HepG2 (cell line): Measurements from ENCODE around the gene ESRRB. TPM values are rescaled to one million over a fixed set of nuclear protein-coding genes. Genes with fewer than 3 reads are reported as not detected.

Source experiments
- ATAC-seq: fragments of 200-7000 bp; cut with Tn5 transposase; 3 replicates; pipeline ENCODE4 v1.9.1; 2020; ENCODE audit warnings: mild to moderate bottlenecking, moderate library complexity
- BruUV-seq: library from RNA; stranded (reverse); fragments of 400-500 nt; replicated peaks from 2 replicates; lab custom pipeline; 2021; lab: Mats Ljungman, UMichigan
- CTCF ChIA-PET: fragments of 300-600 bp; formaldehyde crosslinking; extraction: SDS; loops from one replicate; lab custom pipeline; 2021; ENCODE audit warnings: low total read pairs, inconsistent platforms, low intra/inter-chr PET ratio; lab: Yijun Ruan, JAX
- POLR2A ChIA-PET: fragments of 350-600 bp; sonication (Branson Sonifier 250); formaldehyde crosslinking; loops from one replicate; lab custom pipeline; 2020; ENCODE audit warnings: antibody characterized with exemption, inconsistent platforms; lab: Yijun Ruan, JAX
- DNase-seq: peaks from one replicate; pipeline ENCODE4 v3.0.0-alpha.2; 2015; ENCODE audit warnings: low spot score
- FAIRE-seq: peaks from 3 replicates; lab custom pipeline; 2011; peaks lifted over from hg19 to GRCh38; lab: Jason Lieb, UNC
- H2AFZ ChIP-seq: one replicate; pipeline ENCODE4 v1.6.1; 2011; ENCODE audit warnings: low read length, inconsistent platforms
- H3K27ac ChIP-seq: fragments of 300-600 bp; 3 replicates; pipeline ENCODE4 v1.8.0; 2011; ENCODE audit warnings: mixed run types, mild to moderate bottlenecking, mixed read lengths, low read length, inconsistent platforms; ENCODE audit not compliant: insufficient read depth; ENCODE audit errors: extremely low read length
- H3K27me3 ChIP-seq, 2 experiments: fragments of 200-600 bp in 1 of 2; 2 replicates in 1 of 2; 3 replicates in 1 of 2; pipeline versions ENCODE4 v1.6.0 to v1.8.0; 2011; ENCODE audit warnings: low read length in 2 of 2, mild to moderate bottlenecking in 2 of 2, moderate library complexity in 2 of 2, inconsistent platforms in 1 of 2; ENCODE audit not compliant: insufficient read depth in 2 of 2, control insufficient read depth in 1 of 2
- H3K36me3 ChIP-seq, 2 experiments: fragments of 200-600 bp in 1 of 2; replicated peaks in 1 of 2; 2 replicates in 1 of 2; 3 replicates in 1 of 2; pipeline versions ENCODE4 v1.5.1 to v1.8.0; 2011; ENCODE audit warnings: low read length in 2 of 2, inconsistent platforms in 1 of 2; ENCODE audit not compliant: insufficient read depth in 2 of 2, control insufficient read depth in 1 of 2
- H3K4me1 ChIP-seq: 2 replicates; pipeline ENCODE4 v1.5.1; 2012; ENCODE audit warnings: low read length, inconsistent platforms; ENCODE audit not compliant: insufficient read depth
- H3K4me2 ChIP-seq: 2 replicates; pipeline ENCODE4 v1.6.0; 2011; ENCODE audit warnings: low read depth, low read length, inconsistent platforms
- H3K4me3 ChIP-seq, 3 experiments: fragments of 200-600 bp in 1 of 3; sonication (generic), shearing (Covaris generic) in 1 of 3; replicated peaks in 1 of 3; 2 replicates each; pipeline ENCODE4 v1.5.1; 2011 to 2016; ENCODE audit warnings: low read length in 3 of 3, inconsistent platforms in 2 of 3, low read depth in 2 of 3, mild to moderate bottlenecking in 2 of 3, control low read depth in 1 of 3, mixed read lengths in 1 of 3; ENCODE audit not compliant: insufficient read depth in 1 of 3
- H3K79me2 ChIP-seq: one replicate; pipeline ENCODE4 v1.6.1; 2011; ENCODE audit warnings: low read length, inconsistent platforms; ENCODE audit not compliant: insufficient read depth
- H3K9ac ChIP-seq: 2 replicates; pipeline ENCODE4 v1.6.0; 2011; ENCODE audit warnings: mild to moderate bottlenecking, low read depth, low read length, inconsistent platforms; ENCODE audit not compliant: insufficient read depth
- H3K9me3 ChIP-seq: 2 replicates; pipeline ENCODE4 v1.5.1; 2012; ENCODE audit warnings: mild to moderate bottlenecking, low read length
- H4K20me1 ChIP-seq: 2 replicates; pipeline ENCODE4 v1.6.0; 2011; ENCODE audit warnings: inconsistent platforms, mild to moderate bottlenecking, low read length, moderate library complexity; ENCODE audit not compliant: insufficient read depth
- FOXA1 ChIP-seq, 2 experiments: fragments of 450-650 bp in 1 of 2; sonication (generic) in 1 of 2; formaldehyde crosslinking in 1 of 2; IDR thresholded peaks; 2 replicates each; pipeline versions ENCODE4 v1.4.0 to v1.6.1; 2016 to 2020; ENCODE audit warnings: missing genetic modification reagents in 1 of 2
- GPN1 ChIP-seq: sonication (generic); formaldehyde crosslinking; IDR thresholded peaks from 2 replicates; pipeline ENCODE4 v1.5.1; 2020; ENCODE audit warnings: missing genetic modification reagents, borderline replicate concordance
- JDP2 ChIP-seq: sonication (generic); formaldehyde crosslinking; IDR thresholded peaks from 2 replicates; pipeline ENCODE4 v1.8.1; 2022; ENCODE audit warnings: missing genetic modification reagents, borderline replicate concordance
- MIXL1 ChIP-seq: IDR thresholded peaks from 2 replicates; pipeline ENCODE4 v1.6.1; 2016
- PHF20 ChIP-seq: sonication (generic); formaldehyde crosslinking; IDR thresholded peaks from 2 replicates; pipeline ENCODE4 v1.5.0; 2020; ENCODE audit warnings: mild to moderate bottlenecking, missing genetic modification reagents
- POLR2G ChIP-seq: fragments of 200-400 bp; formaldehyde crosslinking; IDR thresholded peaks from 2 replicates; pipeline ENCODE4 v1.6.1; 2018; ENCODE audit warnings: mild to moderate bottlenecking, low read depth, low read length, moderate library complexity
- ZNF264 ChIP-seq: sonication (generic); formaldehyde crosslinking; IDR thresholded peaks from 2 replicates; pipeline ENCODE4 v1.4.0; 2020; ENCODE audit warnings: missing genetic modification reagents
- ZNF572 ChIP-seq: sonication (generic); formaldehyde crosslinking; IDR thresholded peaks from 2 replicates; pipeline ENCODE4 v1.5.1; 2020; ENCODE audit warnings: mild to moderate bottlenecking, missing genetic modification reagents
- ZNF749 ChIP-seq: sonication (generic); formaldehyde crosslinking; IDR thresholded peaks from 2 replicates; pipeline ENCODE4 v1.8.0; 2022; ENCODE audit warnings: mild to moderate bottlenecking, missing genetic modification reagents, moderate library complexity, borderline replicate concordance
- ZUFSP ChIP-seq: sonication (generic); formaldehyde crosslinking; IDR thresholded peaks from 2 replicates; pipeline ENCODE4 v1.9.0; 2021; ENCODE audit warnings: missing genetic modification reagents, mild to moderate bottlenecking, borderline replicate concordance
- WGBS: methylation state at CpG from one replicate; pipeline ENCODE4 v1.1.6; 2017; ENCODE audit warnings: low lambda C conversion rate; 5-methylcytosine and 5-hydroxymethylcytosine counted together
- in situ Hi-C: cut with HindIII; loops from 2 replicates; pipeline ENCODE4 v1.10.0; 2017; ENCODE audit warnings: low pct_unique_long_range_greater_than_20kb; ENCODE audit not compliant: extremely low pct_ligation_motif_present
- intact Hi-C: fragments of 100-400 bp; cut with micrococcal nuclease; formaldehyde crosslinking; loops from one replicate; pipeline ENCODE4 v1.10.0; 2022; ENCODE audit not compliant: unreplicated experiment
- polyA plus RNA-seq, 8 experiments: library from polyadenylated mRNA; depleted of rRNA in 3 of 8; stranded (reverse) in 7 of 8; unstranded in 1 of 8; fragments of >200 nt; fragmentation: Illumina TruSeq in 4 of 8; extraction: Trizol in 4 of 8; gene quantifications; 2 replicates each; pipeline versions ENCODE4 v1.2.1 to v1.2.3, GENCODE V29; 2011 to 2016; ENCODE audit warnings: low read depth in 4 of 8, missing spikeins in 1 of 8, mixed read lengths in 1 of 8; ENCODE audit not compliant: insufficient read depth in 1 of 8
- total RNA-seq, 5 experiments: library from RNA; depleted of rRNA; stranded (reverse); fragments of >200 nt; fragmentation: Illumina TruSeq; extraction: Trizol; gene quantifications; 2 replicates each; pipeline ENCODE4 v1.2.3, GENCODE V29; 2016; ENCODE audit warnings: low read depth in 1 of 5
- TF ChIP-seq, protein P1 (sequence below): sonication (generic); formaldehyde crosslinking; IDR thresholded peaks from 2 replicates; pipeline ENCODE4 v1.4.0; 2020; ENCODE audit warnings: missing genetic modification reagents
- TF ChIP-seq, protein P2 (sequence below): IDR thresholded peaks from 2 replicates; pipeline ENCODE4 v1.6.1; 2016; ENCODE audit warnings: mild to moderate bottlenecking
- TF ChIP-seq, protein P3 (sequence below): sonication (generic); formaldehyde crosslinking; IDR thresholded peaks from 2 replicates; pipeline ENCODE4 v1.8.0; 2022; ENCODE audit warnings: missing genetic modification reagents, mild to moderate bottlenecking, borderline replicate concordance

The ESRRB gene
- total and polyA plus RNA-seq, 2 of the 13 experiments (the other 11 are each of a cell fraction or from before 2014, with no cell fraction given): 0.04 to 0.33 TPM

- H2AFZ ChIP-seq: no peak overlapping the region
- H3K4me2 ChIP-seq: no peak overlapping the region
- FAIRE-seq (no peak), DNase-seq (no peak), ATAC-seq (no peak)
- H3K79me2 ChIP-seq: no peaks in the 10 kb centered on the region
- no peaks in the 10 kb centered on the region for H3K36me3 ChIP-seq
- no peaks in the 10 kb centered on the region for H3K27me3 ChIP-seq
- in situ Hi-C loops: no loop called here
- no peaks in the 10 kb centered on the region for H3K9me3 ChIP-seq
- TF ChIP-seq, protein P1, sequence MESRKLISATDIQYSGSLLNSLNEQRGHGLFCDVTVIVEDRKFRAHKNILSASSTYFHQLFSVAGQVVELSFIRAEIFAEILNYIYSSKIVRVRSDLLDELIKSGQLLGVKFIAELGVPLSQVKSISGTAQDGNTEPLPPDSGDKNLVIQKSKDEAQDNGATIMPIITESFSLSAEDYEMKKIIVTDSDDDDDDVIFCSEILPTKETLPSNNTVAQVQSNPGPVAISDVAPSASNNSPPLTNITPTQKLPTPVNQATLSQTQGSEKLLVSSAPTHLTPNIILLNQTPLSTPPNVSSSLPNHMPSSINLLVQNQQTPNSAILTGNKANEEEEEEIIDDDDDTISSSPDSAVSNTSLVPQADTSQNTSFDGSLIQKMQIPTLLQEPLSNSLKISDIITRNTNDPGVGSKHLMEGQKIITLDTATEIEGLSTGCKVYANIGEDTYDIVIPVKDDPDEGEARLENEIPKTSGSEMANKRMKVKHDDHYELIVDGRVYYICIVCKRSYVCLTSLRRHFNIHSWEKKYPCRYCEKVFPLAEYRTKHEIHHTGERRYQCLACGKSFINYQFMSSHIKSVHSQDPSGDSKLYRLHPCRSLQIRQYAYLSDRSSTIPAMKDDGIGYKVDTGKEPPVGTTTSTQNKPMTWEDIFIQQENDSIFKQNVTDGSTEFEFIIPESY (CRISPR knock-in tag): no peak
- TF ChIP-seq ZUFSP (CRISPR knock-in tag): no peak
- TF ChIP-seq ZNF264 (CRISPR knock-in tag): no peak
- TF ChIP-seq, all 625 proteins: peak for 0
- Histone ChIP-seq H3K9ac (no peak overlapping the region), H4K20me1 (no peaks in the 10 kb centered on the region), H3K4me1 (peaks cover 8% of the 10 kb centered on the region), H3K4me3 (no peak overlapping the region), H3K27ac (no peak overlapping the region)
- intact Hi-C loops: no loop called here
- 84% methylated on average over 6 of the region's 6 CpGs for WGBS
- ChIA-PET POLR2A (no interaction called here), CTCF (no interaction called here)
- no TSS peak for BruUV-seq
Measured at GRCh38 chr14:76333664-76334063, 42.3 kb upstream of the ESRRB start.

DNA sequence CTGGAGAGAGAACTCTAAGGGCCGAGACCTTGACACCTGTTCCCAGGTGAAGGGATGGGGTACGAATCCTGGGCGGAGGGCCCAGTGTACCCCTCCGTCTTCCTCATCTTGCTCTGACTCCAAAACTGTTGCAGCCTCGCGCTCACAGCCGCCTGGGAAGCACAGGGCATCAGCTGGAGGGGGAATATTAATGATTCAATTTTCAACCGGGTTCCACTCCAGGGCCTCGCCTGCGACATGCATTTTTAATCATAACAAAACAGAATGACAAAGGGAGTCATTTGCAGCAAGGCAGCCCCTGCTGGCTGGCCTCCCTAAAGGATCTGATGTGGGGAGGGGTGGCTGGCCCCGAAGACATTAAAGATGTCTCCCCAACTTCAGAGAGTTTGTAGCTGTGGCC lies 41.6 kb upstream of the ESRRB start:
- no peak overlapping the region for H3K4me2 ChIP-seq
- H3K9me3 ChIP-seq: no peaks in the 10 kb centered on the region
- H3K27ac ChIP-seq: no peak overlapping the region
- DNase-seq (no peak), FAIRE-seq (no peak), ATAC-seq (no peak)
- no peak overlapping the region for H2AFZ ChIP-seq
- H3K36me3 ChIP-seq: no peaks in the 10 kb centered on the region
- in situ Hi-C loops: no loop called here
- no peaks in the 10 kb centered on the region for H4K20me1 ChIP-seq
- CTCF ChIA-PET: no interaction called here
- intact Hi-C loops: no loop called here
- WGBS: 85% methylated on average over 9 of the region's 11 CpGs
- no peak overlapping the region for H3K9ac ChIP-seq
- peaks cover 1% of the 10 kb centered on the region; the same call in 1 of the 2 replicates for H3K4me1 ChIP-seq
- POLR2A ChIA-PET: no interaction called here
- no peaks in the 10 kb centered on the region for H3K79me2 ChIP-seq
- H3K27me3 ChIP-seq: no peaks in the 10 kb centered on the region
- H3K4me3 ChIP-seq: no peak overlapping the region
- no TSS peak for BruUV-seq
- TF ChIP-seq PHF20 (CRISPR knock-in tag) (no peak), ZNF749 (CRISPR knock-in tag) (no peak), JDP2 (CRISPR knock-in tag) (no peak), MIXL1 (CRISPR knock-in tag) (no peak), ZNF572 (CRISPR knock-in tag) (no peak), POLR2G (no peak), FOXA1 (IDR thresholded peaks at IDR 0.05) (no peak), FOXA1 (CRISPR knock-in tag; IDR thresholded peaks at IDR 0.05) (no peak), GPN1 (CRISPR knock-in tag) (no peak)
- TF ChIP-seq, protein P2, sequence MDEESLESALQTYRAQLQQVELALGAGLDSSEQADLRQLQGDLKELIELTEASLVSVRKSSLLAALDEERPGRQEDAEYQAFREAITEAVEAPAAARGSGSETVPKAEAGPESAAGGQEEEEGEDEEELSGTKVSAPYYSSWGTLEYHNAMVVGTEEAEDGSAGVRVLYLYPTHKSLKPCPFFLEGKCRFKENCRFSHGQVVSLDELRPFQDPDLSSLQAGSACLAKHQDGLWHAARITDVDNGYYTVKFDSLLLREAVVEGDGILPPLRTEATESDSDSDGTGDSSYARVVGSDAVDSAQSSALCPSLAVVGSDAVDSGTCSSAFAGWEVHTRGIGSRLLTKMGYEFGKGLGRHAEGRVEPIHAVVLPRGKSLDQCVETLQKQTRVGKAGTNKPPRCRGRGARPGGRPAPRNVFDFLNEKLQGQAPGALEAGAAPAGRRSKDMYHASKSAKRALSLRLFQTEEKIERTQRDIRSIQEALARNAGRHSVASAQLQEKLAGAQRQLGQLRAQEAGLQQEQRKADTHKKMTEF (CRISPR knock-in tag): no peak
- TF ChIP-seq, protein P3, sequence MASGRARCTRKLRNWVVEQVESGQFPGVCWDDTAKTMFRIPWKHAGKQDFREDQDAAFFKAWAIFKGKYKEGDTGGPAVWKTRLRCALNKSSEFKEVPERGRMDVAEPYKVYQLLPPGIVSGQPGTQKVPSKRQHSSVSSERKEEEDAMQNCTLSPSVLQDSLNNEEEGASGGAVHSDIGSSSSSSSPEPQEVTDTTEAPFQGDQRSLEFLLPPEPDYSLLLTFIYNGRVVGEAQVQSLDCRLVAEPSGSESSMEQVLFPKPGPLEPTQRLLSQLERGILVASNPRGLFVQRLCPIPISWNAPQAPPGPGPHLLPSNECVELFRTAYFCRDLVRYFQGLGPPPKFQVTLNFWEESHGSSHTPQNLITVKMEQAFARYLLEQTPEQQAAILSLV (CRISPR knock-in tag): no peak
